HG03354 (cell line): Measurements from ENCODE around the gene TBP.

Experiments
- ATAC-seq: cut with Tn5 transposase; IDR thresholded peaks from one replicate; pipeline ENCODE4 v1.9.1; 2021; ENCODE audit warnings: mild to moderate bottlenecking; ENCODE audit not compliant: unreplicated experiment, poor library complexity, severe bottlenecking

TBP gene

DNA sequence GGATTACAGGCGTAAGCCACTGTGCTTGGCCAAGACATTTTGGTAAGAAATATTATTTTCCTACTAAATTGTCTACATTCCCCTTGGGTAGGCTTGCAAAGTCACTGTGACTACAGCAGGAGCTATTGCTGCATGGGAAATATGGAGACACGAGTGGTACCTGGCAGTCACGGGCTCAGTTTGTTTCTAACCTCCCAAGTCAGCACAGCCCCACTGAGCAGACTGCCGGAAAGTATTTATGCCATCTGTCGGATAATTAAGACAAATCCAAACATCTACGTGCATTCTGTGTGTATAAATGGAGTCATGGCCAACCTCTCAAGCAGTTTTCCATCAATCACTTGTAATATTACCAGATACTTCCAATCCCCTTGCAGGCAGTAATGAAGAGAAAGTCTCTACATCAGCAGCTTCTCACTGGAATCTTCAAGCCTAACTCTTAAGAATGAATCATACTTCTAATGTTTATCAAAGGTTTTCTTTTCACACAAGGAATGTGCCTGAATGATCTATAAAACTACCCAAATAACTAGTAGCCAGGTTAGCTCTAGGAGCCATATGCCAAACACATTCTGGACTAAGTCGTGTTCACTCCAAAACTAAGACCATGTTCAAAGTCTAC, 21.2 kb upstream of the TBP start:
- no peak for ATAC-seq

DNA sequence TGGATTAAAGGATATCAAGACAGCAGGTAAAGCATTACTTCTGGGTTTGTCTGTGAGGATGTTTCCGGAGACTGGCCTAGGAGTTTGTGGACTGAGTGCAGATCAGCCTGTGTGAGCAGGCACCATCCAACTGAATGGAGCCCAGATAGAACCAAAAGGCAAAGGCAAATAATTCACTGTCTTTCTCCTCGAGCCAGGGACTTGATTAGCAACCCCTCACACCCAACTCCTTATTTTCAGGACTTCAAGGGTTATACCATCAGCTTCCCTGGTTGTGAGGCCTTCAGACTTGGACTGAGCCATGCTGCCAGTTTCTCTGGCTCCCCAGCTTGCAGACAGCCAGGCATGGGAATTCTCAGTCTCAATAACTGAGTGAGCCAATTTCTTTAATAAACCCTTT, 20.4 kb upstream of the TBP start:
- ATAC-seq: no peak

DNA sequence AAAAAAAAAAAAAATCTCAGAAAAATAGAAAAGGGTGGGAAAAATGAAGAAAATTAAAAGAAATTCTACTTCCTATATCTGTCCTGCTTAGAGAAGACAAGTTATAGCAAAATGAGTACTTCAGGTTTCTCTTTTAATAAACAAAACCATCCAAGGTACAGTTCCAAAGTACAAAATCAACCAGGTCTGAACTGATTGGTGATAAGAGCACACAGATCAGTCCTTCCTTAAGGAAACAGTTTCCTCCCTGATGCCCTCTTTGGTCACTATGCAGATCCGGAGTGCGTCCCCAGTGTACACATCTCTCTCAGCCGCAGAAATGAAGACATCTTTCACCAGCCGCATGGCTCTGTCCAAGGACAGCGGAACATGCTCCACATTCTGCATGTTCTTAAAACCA, 19.2 kb upstream of the TBP start:
- no peak for ATAC-seq

DNA sequence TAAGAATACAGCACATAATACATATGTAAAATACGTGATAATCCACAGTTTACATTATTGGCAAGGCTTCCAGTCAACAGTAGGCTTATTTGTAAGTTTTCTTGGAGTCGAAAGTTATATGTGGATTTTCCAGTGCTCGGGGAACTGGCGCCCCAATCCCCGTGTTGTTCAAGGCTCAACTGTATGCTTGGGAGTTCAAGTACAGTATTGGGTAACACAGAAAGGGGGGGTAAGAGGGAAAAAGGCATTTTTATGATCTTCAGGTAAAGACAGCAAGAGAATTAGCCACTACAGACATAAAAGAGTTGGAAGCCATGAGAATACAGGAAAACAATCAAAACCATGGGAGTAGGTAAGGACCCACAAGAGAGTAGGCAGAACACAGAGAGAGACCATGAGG, 17.5 kb upstream of the TBP start:
- no peak for ATAC-seq

DNA sequence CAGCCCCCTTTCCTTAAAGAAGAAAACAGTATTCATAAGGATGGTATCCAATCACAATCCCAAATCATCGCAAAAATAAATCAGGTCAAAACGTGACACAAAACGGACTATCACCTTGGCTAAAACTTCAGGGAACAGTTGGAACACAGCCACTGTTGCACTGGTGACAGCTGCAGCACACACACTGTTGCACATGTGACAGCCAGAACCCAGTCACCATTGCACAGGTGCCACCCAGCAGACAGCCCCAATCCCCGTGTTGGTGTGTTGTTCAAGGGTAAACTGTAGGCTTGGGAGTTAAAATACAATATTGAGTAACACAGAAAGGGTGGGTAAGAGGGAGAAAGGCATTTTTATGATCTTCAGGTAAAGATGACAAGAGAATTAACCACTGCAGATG, 16.8 kb upstream of the TBP start:
- no peak for ATAC-seq

DNA sequence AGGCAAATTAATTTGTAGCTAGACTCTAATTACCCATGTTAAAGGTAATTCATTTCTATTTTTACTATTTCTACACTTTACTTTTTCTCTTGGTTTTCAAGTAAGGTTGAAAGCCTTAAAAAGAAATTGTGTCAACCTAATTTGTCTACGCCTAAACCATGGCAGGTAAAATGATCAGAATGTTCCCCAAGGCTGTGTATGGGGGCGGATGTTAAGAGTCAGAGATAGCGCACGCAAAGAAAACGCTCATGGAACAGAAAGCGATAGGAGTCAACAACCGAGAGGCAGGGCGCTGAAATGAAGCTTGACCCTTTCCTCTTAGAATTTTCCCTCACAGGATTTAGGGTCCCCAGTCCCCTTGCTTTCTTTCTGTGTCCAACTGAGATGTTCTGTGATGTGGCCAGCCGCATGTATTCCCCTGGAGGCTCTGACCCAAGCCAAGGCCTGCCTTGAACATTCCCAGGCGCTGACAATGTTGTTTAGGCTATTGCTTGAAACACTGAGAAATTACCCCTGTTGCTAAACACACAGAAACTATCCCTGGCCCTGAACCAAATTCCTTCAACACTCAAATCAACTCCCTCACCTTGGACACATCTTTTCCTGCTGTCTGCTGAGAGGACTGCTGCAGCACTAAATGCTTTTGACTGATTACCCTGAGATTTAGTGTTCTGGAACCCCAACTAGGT, 12.0 kb upstream of the TBP start:
- ATAC-seq: no peak

DNA sequence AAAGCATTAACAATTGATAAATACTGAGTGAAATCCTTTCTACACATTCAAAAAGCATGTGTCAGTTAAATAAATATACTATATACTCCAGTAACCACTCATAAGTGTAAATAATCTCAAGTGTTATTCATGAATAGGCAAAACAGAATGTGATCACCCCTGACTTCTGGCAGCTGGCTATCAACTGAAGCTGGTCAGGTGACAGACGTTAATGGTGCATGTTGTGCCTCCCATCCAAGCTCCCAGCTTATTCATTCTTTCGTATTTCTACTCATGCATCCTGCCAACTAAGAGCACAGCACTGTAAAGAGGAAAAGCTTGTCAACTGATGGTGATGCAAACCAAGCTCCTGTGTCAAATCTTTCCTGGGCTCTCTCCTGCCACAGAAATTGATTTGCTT, 8.8 kb upstream of the TBP start:
- ATAC-seq: no peak

DNA sequence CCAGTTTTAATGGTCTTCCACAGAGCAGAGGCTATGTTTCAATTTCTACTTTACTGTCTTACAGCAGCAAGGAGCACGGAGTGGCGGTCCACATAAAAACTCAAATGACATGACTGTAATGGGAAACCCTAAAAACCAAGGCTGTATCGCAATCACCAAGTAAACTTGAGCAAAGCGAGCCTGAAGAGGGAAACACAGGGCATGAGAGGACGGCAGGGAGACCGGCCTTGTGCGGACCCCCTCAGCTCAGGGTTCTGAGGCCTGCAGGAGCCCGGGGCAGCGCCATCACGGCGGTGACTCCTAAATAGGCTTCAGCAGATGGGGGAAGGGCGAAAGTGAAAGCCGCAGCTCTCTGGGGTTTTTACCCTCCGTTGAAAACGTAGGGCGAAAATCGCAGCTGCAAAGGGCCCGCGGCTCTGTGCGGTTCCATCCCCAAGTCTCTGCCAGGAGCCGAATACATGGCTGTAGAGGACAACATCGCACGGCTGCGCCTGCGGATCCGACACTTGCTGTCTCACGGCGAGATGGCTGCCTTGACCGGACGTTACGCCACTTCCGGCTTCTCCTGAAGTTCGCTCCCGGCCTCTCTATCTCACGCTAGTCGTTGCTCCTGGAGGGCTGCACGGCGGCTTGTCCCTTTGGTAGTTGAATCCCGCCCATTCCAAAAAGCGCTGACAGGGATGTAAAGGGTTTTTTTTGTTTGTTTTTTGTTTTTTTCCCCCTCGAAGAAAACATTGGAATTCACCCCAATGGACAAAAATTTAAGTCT, 1.2 kb upstream of the TBP start, which contains the start of gene PSMB1:
PSMB1 (minus strand) TSS at position 543 of the 769 bp plus-strand sequence; CDS start at position 478, 65 bp downstream.
- peak; percentile 58 for ATAC-seq

DNA sequence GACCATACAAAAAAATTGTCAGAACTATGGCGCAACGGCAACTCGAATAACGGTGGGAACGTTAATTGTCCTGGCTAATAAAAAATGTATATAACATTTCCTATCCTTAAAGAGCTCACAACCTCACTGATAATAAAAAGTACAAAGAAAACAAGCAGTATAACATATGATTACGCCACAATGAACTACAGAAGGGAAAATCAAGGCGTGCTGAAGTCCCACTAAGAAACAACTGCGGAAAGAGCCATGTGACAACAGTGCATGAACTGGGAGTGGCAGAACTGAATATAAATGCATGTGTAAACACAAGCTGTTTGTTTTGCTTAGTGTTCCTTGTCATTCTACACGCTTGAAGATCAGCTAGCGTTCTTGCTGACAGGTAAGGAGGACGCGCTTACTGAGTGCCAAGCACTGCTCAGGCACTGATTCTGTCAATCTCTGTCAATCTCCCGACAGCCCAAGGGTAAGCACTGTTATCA, 596 bp upstream of the TBP start:
- ATAC-seq: peak; percentile 39

DNA sequence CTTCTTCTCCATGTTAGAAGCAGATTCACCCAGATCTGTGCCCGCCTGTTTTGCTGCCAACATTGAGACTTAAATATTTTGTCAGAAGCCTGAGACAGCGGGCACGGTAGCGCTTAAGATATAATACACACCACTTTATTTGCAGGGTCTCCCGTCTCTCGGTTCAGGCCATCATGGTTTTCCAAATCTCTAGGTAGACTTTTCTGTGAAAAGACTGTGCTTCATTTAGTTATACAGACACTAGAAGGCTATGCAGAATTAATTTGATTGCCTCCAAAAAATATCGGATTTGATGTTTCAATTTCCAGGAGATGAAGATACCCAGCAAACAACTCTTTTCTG, 598 bp downstream of the TBP start:
- ATAC-seq: no peak

DNA sequence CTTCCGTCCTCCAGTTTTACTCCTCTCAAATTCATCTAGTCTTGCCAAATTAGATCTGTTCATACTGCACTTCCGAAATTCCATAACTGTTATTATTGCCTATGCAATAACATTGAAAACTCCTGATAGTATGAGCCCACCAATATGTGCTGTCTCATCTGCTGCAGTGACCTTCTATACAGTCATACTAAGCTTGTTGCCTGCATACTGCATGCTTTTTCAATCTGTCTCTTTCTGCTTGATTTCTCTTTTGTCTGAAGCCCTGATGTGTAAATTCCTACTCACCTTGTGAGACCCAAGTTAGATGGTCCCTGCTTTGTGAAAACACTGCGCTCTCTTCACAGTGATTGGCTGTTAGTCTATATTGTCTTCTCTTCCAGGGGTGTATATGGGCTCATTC, 1.1 kb downstream of the TBP start:
- no peak for ATAC-seq

DNA sequence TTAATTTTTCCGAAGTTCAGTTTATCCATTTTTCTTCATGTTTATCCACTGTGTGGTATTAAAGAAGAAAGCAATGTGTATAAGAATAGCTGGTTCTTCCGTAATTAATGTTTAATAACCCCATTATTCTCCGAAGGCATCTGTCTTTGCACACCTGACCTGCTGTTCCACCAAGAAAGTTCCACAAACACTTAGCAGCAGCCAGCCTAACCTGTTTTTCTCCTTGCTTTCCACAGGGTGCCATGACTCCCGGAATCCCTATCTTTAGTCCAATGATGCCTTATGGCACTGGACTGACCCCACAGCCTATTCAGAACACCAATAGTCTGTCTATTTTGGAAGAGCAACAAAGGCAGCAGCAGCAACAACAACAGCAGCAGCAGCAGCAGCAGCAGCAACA, 7.4 kb downstream of the TBP start:
- no peak for ATAC-seq

DNA sequence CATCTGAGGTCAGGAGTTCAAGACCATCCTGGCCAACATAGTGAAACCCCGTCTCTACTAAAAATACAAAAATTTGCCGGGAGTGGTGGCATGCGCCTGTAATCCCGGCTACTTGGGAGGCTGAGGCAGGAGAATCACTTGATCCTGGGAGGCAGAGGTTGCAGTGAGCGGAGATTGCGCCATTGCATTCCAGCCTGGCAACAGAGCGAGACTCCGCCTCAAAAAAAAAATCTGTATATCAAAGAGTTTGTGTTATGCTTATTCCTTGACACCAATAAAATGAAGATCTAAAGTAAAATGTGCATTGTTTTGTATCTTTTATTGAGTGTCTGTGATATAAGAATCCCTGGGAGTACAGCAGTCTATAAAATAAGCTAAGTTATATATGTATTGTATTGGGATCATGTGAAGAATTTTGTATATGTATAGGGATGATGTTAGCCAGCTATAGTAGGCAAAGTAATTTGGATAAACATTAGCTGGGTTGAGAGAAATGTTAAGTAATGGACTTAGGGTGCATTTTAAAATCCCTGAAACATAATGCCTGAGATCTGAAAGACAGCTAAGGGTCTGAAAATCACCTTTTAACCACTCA, 10.9 kb downstream of the TBP start:
- no peak for ATAC-seq

DNA sequence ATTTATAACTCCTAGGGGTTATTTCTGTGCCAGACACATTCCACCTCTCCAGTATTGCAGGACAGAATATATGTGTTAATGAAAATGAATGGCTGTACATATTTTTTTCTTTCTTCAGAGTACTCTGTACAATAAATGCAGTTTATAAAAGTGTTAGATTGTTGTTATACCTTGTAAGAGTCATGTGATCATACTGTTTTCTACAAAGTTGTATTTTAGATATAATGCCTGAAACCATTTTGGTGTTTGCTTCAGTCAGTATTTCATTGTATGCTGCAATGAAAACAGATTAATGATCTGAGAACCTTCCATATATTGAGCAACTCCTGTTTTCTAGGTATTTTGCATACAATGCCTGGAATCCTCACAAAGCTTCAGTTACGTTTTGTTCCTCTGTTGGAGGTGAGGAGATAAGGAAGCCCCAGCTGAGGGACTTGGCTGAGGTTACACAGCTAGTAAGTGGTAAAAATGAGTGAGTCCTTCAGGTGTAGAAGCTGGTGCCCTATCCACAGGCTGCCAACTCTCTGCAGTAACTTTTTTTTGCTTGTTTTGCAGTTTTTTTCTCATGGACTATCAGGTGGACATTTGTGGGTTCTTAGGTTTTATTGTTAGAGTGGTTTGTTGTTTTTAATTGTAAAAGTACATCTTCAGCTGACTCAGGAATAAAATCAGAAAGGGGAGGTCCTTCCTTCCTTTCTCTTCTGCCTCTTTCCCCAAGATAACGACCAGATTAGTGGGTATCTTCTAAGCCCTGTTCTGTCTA, 18.7 kb downstream of the TBP start:
- ATAC-seq: no peak

DNA sequence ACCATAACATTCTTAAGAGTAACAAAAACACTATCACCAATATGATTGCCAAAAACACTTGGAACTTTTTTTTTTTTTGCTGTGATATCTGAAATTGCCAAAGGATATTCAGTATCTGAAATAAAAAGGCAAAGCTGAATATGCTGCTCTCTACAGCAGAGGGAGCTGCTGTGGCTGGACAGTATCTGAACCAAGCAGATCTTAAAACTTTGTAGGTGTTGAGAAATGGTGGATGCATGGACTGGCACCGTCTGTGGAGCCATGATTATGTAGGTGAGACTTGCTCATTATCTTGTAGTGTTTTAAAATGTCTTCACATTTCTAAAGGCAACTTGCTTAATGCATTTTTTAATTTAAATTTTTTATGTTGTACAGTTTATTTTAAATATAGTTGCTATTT, 21.1 kb downstream of the TBP start:
- ATAC-seq: no peak

DNA sequence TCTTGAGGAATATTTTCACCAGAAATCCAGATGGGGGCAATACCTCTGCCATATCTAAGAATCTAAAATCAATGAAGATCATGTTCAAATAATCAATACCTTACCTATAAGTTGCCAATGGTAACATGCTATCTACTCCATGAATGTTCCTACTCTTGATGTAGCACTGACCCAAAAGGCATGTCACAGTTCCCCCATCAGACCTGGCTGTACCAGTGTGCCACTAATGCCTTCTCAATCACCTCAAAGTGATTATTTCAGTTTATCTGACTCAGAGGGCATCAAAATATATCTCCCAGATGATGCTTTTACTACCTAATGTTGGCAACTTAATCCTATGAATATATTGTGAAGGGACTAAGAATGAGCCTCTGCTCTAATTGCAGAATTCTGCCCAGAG, 24.7 kb downstream of the TBP start:
- ATAC-seq: no peak

DNA sequence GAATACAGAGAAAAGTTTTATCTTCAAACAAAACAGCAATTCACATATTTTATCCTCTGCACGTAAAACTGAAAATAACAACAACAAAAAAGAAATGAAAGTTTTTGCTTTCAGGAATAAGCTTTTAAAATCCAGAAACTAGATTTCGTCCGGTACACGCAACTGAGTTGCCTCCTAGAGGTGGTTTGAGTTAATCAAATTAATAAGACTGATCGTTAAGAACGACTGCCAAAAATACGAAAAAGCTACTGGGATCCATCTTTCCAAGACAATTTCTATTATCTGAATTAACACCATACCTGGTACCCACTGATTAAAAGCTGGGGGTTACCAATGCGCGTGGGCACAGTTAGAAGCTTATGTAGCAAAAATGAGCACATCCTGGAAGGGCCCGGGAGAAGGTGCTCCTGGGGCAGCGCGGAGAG, 29.6 kb downstream of the TBP start:
- ATAC-seq: peak; percentile 3

DNA sequence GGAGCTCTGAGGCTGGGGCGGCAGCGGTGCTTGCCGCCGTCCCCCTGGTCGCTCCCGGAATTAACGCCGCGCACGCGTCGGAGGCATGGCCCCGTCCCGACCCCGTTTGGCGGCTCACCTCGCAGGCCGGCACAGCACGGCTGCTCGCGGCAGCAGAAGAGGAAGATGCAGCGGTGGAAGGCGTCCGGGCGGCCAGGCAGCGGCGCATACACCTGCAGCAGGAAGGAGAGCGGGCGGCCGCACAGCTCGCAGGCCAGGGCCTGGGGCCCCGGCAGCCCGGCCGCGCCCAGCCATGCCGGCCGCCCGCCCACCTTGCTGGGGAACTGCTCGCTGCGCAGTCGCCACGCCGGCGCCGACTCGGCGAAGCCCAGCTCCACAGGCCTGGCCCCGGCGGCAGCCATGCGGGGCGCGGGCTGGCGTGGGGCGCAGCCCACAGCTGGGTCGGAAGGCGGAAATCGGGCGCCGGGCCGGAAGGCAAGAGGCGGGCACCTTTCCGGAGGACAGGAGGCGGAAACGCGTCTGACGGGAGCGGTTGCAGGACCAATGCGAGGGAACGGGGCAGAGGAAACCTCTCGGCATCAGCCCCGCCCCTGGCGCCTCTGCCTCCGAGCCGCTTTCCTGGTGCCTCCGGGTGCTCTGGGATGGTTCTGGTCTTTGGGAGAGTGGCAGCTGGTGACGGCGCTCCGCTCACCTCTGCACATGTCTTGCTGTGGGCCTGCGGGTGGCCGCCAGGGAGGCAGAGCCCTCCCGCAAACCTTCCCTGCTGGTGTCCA, 30.2 kb downstream of the TBP start, which contains the start of gene PDCD2:
PDCD2 (minus strand) TSS at position 457 of the 773 bp plus-strand sequence; CDS start at position 401, 56 bp downstream.
- peak; percentile 98 for ATAC-seq

DNA sequence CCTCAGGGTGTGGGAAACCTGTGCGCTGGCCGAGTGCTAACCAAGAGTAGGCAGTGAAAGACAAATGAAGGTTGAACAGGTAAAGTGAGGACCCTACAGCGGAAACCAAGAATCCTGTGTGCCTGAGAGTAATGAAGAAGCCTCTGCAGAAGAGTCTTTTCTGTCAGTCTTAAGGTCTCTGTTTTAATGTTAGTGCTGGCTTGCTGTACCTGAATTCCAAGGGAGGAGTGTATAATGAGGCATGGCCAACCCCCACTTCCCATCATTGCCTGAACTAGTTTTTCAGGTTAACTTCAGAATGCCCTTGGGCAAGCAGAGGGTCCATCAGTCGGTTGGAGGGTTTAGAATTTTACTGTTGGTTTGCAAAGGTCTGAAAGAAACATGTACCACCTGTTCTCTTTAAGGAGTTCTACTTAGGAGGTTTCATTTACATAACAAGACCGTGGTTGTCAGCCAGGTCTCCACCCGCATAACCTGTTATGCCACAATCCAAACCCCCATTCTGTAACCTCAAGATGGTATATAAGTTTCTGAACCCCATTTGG, 30.9 kb downstream of the TBP start:
- ATAC-seq: peak; percentile 38
